HG02588 (cell line): ENCODE measurements around the gene EDNRB.
"Not testable (repeated sequence)": the region's sequence is repeated elsewhere in the genome, so short reads cannot be mapped to it uniquely, and the experiment has no call there.

Experiments
- ATAC-seq: cut with Tn5 transposase; IDR thresholded peaks from one replicate; pipeline ENCODE4 v1.9.1; 2021; ENCODE audit warnings: mild to moderate bottlenecking, moderate library complexity; ENCODE audit not compliant: unreplicated experiment

The EDNRB gene

DNA sequence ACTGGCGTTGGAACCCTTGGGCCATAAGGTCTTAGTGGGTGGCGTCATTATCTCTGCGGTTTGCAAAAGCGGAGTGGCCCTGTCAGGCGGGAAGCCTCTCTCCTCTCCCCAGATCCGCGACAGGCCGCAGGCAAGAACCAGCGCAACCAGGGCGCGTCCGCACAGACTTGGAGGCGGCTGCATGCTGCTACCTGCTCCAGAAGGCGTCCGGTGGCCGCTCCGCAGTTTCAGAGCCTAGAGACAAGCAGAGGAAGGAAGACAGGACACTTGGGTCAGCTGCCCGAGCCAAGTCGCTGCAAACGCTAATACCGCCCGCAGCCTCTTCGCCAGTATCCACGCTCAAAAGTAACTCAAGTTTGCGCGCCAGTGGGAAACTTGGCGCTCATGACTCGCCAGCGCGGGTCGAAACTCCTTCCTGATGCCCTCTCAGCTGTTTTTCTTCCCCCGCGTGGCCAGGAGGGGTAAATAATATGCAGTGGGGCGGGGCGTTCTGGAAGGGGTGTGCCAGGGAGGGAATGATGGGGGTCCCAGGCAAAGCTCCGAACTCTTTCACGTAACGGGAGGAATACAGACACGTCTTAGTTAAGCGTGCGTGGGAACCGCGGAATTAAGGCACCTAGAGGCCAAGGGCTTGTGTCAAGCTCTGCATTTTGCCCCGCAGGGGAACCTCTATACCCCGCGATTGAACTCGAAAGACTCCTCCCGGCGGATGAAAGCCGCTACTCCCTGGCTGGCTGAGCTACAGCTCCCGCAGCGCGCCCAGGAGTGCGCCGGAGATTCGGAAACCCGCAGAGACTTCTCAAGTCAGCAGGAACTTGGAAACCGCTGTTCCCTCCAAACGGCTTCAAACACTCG is at the start of gene EDNRB:
Gene EDNRB, minus strand, starts transcription at position 441 of the 855 bp plus-strand sequence. Its CDS starts 258 bp downstream, at position 183.
- no peak for ATAC-seq

DNA sequence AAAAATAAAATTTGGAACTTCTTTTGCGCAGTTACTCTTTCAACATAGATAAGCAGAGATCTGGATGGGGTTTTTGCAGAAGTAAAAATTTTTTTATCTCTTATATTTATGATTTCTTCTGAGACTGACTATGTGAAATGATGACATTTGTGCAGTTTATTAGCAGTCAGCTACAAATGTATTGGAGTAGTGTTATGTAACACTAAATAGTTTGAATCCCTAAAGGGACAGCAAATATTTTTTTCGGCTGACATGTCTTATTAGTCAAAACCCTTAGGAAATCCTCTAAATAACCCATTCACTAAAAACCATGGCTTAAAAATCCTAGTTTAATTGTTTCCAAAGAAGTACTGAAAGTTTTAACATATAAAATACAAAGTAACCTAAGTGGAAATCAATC is 48.0 kb upstream of the EDNRB start:
- ATAC-seq: no peak

GRCh38 chr13:77952737-77953136 is 34.1 kb upstream of the EDNRB start:
- ATAC-seq: no peak

DNA sequence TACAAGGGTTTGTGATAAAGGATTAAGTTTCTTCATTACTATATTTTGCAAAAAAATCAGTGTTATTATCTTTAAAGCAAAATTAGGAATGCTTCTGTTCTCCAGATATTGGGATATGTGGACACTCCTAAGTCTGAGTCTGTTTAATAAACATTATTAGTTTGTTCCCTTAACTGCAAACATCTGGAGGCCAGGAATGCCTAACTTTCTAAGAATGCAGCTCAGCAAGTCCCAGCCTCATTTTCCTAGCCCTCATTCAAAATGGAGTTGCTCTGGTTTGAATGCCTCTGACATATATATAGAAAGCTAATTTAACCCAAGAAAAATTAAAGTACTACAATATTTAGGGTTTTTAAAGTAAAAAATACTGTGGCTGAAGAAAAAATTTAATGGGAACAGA is 33.6 kb upstream of the EDNRB start:
- no peak for ATAC-seq

GRCh38 chr13:77946522-77946921 is 27.9 kb upstream of the EDNRB start:
- ATAC-seq: no peak

DNA sequence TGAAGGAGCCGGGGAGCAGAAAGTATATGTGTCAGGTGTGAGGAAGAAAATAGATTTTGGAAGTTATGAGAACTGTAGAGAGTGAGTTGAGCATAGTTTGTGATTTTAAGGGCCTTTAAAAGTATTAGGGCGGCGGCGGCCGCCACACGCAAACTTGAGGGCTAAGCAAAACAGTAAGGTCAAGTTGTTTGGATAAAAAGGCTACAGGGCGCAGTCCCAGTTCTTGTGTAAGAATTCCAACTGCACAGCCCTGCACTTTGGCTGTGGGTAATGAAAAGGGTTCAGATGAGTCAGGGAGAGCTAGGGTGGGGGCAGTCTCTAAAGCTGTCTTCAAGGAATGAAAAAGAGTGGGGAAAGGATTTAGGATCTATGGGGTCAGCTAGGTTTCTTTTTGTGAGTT is 16.4 kb upstream of the EDNRB start:
- ATAC-seq: not testable (repeated sequence)

DNA sequence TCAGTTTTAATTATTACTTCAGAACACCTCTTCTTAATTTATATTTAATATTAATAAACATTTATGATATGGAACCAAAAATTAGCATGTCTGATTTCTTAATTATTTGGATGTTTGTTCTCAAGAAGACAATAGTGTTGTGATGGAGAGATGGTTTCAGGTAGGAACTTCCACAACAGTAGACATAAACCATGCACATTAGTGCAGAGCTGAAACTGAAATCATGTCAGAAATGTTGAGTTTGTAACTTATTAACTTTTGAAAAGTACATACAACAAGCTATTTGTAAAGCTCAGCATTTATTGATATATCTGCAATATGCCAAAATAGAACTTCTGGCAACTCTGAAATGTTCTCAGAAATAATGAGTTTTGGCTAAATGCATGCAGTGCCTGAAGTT is 11.8 kb upstream of the EDNRB start:
- ATAC-seq: peak; percentile 69

DNA sequence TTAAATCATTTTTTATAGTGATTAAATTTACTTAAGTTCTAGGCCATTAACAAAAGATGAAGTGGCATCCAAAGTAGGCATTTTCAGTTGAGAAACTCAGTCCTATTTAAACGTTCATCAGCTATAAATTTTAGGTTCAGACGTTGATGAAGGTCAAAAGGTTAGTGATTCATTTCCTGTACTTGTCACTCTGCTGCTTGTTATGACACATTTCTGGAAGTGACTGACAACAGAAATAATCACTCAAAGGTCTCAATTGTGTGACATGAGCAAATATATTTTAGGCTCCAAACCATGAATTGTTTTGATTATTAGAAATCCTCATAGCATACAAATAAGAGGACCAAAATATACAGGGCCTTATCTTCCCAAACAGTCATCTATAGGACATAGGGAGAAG is 10.3 kb upstream of the EDNRB start:
- peak; percentile 90 for ATAC-seq

DNA sequence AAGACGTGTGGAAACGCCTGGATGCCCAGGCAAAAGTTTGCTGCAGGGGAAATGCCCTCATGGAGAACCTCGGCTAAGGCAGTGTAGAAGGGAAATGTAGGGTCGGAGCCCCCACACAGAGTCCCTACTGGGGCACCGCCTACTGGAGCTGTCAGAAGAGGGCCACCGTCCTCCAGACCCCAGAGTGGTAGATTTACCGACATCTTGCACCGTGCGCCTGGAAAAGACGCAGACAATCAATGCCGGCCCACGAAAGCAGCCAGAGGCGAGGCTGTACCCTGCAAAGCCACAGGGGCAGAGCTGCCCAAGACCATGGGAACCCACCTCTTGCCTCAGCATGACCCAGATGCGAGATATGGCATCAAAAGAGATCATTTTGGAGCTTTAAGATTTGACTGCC is 7.0 kb upstream of the EDNRB start:
- ATAC-seq: no peak

DNA sequence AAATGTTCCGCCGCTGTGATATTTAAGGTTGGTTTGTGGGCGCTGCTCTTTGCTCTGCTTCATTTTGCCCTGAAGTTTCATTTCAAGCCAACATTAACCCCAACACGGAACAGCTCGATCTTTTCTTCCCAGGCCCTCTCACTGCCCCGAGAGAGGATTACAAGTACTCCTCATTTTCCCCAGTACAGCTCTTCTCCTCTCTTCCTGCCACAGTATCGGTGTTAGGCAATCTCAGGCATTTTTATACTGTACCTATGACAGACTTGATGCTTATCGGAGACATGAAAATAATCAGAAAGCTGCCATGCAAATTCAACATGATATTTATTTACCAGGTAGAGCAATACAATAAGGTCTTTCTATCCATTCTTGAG is 1.3 kb upstream of the EDNRB start:
- no peak for ATAC-seq

GRCh38 chr13:77919246-77919920 is 752 bp upstream of the EDNRB start:
- no peak for ATAC-seq

DNA sequence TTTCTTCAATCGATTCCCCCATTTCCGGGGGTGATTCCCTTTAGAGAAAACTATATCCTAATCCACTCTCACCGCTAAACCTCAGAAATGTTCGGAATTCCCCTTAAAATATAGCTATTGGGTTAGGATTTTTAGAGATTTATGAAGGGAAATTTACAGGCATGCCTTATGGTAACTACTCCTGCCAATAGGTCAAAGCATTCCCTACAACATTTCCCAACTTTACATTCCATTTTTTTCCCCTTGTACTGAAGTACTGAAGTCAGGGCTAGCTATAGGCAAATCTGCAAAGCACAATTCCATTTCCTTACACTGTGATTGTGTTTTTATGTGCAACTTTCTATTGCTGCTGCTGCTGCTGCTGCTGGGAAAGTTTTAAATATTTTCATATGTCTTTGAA is 2.1 kb downstream of the EDNRB start:
- ATAC-seq: no peak

DNA sequence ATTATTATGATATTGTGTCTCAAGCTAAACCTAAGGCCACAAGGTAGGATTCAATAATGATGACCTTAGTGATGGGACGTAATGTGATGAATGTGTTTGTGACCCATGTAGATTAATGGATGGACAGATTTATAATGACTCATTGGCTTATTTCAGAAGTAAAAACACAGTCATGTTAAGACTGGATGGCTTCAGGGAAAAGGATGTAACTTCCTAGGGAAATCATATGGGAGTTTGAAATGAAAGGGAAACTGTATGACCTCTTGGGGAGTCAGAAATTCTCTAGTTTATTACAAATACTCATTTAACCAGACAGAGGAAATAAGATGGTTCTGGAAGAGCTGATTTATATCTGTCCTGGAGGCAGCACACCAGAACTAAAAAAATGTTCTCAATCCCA is 2.9 kb downstream of the EDNRB start:
- ATAC-seq: no peak

DNA sequence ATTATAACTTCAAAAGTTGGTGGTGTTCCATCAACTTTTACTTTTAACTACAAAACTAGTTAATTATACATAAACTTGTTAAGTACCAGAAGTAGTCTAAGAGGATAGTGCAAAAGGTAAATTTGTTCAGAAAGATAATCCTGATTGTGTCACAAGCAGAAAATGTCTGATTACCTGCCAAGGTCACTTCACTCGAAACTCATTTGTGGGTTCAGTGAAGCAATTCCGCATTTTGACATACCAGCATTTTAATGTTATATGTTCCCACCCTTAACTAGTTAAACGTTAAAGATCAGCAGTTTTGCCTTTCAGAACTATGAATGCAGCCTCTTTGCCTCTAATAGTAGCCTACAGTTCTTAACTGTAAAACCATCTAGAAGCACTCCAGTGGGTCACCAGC is 5.6 kb downstream of the EDNRB start:
- ATAC-seq: no peak

DNA sequence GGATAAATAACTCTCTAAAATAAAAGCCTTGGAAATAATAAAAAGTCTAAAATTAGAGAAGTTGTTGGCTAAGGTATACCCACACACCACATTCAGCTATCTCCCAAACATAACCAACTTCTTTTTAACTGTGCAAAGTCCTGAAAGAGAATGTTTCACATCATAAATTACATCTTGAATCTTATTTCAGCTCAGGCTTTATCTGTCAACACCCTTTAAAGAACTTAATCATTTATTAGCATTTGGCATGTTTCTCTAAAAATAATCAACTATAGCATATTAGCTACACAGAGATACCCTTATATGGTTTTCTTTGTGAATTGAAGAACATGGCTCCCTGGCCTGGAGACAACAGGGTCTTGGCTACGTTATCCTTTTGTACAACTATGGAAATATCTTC is 6.9 kb downstream of the EDNRB start:
- no peak for ATAC-seq

DNA sequence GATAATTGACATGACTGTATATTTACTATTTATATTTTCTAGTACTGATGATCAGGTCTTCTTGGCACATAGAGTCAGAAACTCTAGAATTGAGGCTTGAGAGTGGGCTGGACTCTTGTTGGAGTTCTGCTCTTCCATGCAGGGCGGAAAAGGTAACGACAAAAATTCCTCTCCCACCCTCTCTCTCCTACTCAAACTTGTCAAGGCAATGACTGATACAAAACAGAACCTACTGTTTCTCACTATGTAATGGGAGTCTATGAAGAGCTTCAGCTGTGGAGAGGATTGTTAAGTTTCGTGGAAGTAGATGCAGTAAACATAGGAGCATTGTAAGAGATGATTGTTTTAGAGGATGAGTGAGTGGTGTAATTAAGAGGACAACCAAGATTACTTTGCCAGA is 8.8 kb downstream of the EDNRB start:
- ATAC-seq: no peak

DNA sequence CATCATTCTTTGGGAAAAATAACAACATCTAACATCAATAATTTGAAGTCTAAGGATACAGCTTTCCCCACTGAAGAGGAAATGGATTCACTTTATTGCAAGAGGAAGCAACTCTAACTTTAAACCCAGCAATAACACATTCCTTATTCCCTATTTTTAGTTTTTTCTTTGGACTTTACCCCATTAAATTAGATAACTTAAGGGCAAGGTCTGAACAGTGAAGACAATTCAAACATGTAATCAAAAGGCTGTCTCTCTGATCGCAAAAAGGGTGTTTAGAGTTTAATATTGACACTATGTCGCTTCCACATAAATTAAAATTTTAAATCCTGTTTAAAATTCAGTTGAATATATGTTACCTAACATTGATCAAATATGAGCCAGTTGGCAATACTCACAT is 10.1 kb downstream of the EDNRB start:
- ATAC-seq: no peak

DNA sequence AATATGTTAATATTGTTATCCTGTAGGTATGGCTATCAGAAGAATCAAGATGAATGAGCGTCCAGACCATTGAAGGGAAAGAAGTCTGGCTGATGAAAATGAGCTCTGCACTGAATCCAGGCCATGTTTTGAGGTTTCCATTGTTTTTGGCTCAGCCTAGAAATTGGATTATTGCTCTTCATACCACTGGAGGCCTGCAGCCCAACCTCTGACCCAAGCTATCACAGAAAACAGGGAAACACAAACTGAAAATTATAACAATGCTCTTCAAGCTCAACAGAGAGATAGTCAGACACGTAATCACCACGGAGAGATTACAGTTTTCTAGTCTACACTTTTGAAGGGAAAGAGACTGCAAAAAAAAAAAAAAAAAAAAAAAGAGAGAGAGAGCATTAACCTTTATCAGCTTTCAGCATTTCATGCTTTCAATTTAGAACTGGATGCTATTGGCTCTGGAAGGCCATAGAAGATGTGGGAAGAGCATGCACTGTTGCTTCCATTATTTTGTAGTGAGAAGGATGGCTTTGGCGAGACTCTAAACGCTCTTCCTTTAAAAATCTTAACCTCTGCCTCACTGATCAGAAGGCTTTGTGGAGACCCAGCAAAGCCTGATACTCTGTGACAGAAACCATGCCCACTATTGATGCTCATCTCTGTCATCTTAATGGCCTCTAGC is 10.8 kb downstream of the EDNRB start:
- no peak for ATAC-seq

DNA sequence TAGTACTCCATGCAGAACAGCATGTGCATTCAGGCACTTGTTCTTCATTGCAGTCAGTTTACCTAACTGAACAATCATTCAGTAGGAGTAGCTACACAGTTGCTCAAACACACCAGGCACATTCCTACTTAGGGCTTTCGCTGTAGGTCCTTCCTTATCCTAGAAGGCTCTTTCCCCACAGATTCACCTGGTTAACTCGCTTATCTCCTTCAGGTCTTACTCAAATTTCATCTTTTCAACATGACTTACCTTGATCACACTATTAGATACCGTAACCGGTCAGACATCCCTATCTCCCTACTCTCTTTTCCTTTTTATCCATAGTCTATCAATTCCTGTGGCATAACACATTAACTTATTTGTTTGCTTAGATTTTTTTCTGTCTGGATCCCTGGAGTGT is 14.6 kb downstream of the EDNRB start:
- ATAC-seq: no peak

DNA sequence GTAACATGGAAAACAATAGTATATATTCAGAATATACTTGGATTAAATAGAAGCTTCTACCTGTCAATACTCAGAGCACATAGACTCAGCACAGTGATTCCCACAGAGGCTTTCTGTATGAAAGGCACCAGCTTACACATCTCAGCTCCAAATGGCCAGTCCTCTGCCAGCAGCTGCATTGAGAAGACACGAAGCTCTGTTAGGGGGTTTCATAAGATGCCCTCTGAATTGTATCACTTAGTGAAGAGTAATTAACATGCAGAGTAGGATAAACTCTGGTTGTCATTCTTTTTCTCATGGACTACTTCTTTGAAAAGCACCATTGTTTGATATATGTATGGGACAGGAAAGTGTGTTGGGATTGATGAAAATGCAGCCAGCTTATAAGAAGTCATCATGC is 15.2 kb downstream of the EDNRB start:
- ATAC-seq: no peak

GRCh38 chr13:77902319-77902963 is 16.2 kb downstream of the EDNRB start:
- ATAC-seq: no peak
